ENCODE measurements around the gene TBL1XR1. TPM values are rescaled to one million over a fixed set of nuclear protein-coding genes. Genes with fewer than 3 reads are reported as not detected.

TBL1XR1 gene
- total and polyA plus RNA-seq, 2 of the 8 experiments (the other 6 are each of a cell fraction or from before 2014, with no cell fraction given): 28.1 to 147 TPM

DNA sequence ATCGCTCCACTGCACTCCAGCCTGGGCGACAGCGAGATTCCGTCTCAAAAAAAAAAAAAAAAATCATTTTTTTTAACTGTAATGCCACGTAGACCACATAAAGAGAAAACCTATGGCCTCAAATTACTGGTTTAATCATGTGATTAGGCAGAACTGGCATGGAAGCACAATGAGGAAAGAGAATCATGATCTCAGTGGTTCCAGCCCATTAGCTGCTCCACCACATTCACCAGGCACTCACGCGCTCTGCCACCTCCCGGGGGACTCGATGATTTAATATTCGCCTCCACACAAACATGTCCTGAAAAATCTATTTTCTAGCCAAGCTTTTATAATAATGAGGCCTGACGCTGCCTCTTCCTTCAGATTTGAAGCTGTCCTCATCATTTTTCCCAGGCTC is 204.7 kb downstream of the TBL1XR1 start:
- ChIA-PET POLR2A (ENCODE audit: partially characterized antibody) (interaction anchor here (1.3 kb wide), 1 partner anchor 21 kb away, joined by 3 read pairs; no protein-coding TSS in a partner anchor), CTCF (ENCODE audit: partially characterized antibody) (interaction anchor here (1.5 kb wide), 1 partner anchor 54 kb away, joined by 4 read pairs; no protein-coding TSS in a partner anchor)
- H2BK15ac ChIP-seq (ENCODE audit: low read length): no peak overlapping the region
- H2BK5ac ChIP-seq (ENCODE audit: low read depth, low read length): no peak overlapping the region
- no peak overlapping the region for H2BK20ac ChIP-seq (ENCODE audit: low read length)
- H3K4ac ChIP-seq (replicated peaks; ENCODE audit: insufficient read length, low read depth, low read length): no peak overlapping the region
- H3K27me3 ChIP-seq (replicated peaks in 1 of 4; ENCODE audit: control insufficient read depth in 3 of 4, extremely low read depth in 1 of 4, insufficient read depth in 3 of 4, low read length in 3 of 4): no peaks in the 10 kb centered on the region
- FAIRE-seq (no peak), DNase-seq (ENCODE audit: low read depth in 1 of 2, low spot score in 2 of 2) (no peak)
- WGBS, 2 experiments (ENCODE audit: extremely low coverage in 1 of 2, insufficient coverage in 1 of 2, insufficient read length in 1 of 2, insufficient replicate concordance in 2 of 2, low coverage in 1 of 2, low lambda C conversion rate in 2 of 2, missing lambda C conversion rate in 1 of 2): 87% methylated on average over 11 of the region's 11 CpGs; no CpG with 5 or more reads in 1 of the 2 experiments
- no peak overlapping the region for H4K8ac ChIP-seq (ENCODE audit: extremely low read depth, insufficient read depth, low read length)
- H3K27ac ChIP-seq (ENCODE audit: low read depth, low read length): no peak overlapping the region
- H3K4me1 ChIP-seq (replicated peaks in 1 of 4; ENCODE audit: control insufficient read depth in 3 of 4, insufficient read depth in 4 of 4, low read length in 3 of 4): peaks cover 0 to 3% (median 0%) of the 10 kb centered on the region in 4 experiments; a peak in 4 of 7 replicates
- no peak overlapping the region for H4K5ac ChIP-seq (ENCODE audit: insufficient read length, low read depth, low read length)
- H3K23me2 ChIP-seq (ENCODE audit: low read depth, low read length): no peaks in the 10 kb centered on the region
- no peak overlapping the region for H3K14ac ChIP-seq (ENCODE audit: insufficient read length)
- no peaks in the 10 kb centered on the region for H3K79me1 ChIP-seq (ENCODE audit: low read depth, low read length)
- H2AK5ac ChIP-seq (ENCODE audit: low read depth, low read length): no peak overlapping the region
- H2BK12ac ChIP-seq (ENCODE audit: low read depth, low read length): no peak overlapping the region
- H3K9ac ChIP-seq (replicated peaks in 1 of 4; ENCODE audit: extremely low read depth in 1 of 4, low read depth in 3 of 4, low read length in 3 of 4): no peak overlapping the region
- no peaks in the 10 kb centered on the region for H3K79me2 ChIP-seq (ENCODE audit: control insufficient read depth in 1 of 2, insufficient read depth in 2 of 2, low read length in 2 of 2)
- peaks cover 0 to 2% of the 10 kb centered on the region in 2 experiments; a peak in 2 of 4 replicates for H3K9me3 ChIP-seq (ENCODE audit: insufficient read depth in 2 of 2, low read depth in 1 of 2, low read length in 1 of 2)
- no peak overlapping the region for H3K23ac ChIP-seq (ENCODE audit: insufficient read length)
- H2AFZ ChIP-seq (ENCODE audit: low read length): no peak overlapping the region
- H3K4me3 ChIP-seq (ENCODE audit: extremely low read depth in 1 of 4, insufficient read depth in 2 of 4, low read depth in 3 of 4, low read length in 4 of 4): no peak overlapping the region
- no peak overlapping the region for H2BK120ac ChIP-seq (replicated peaks; ENCODE audit: low read depth, low read length)
- H3K56ac ChIP-seq (replicated peaks; ENCODE audit: insufficient read length, low read depth, low read length): no peak overlapping the region
- H4K91ac ChIP-seq (replicated peaks; ENCODE audit: insufficient read length, low read length): no peak overlapping the region
- no peaks in the 10 kb centered on the region for H3K36me3 ChIP-seq (ENCODE audit: control insufficient read depth in 2 of 4, insufficient read depth in 4 of 4, low read length in 3 of 4)
- no peaks in the 10 kb centered on the region for H4K20me1 ChIP-seq (replicated peaks in 1 of 2; ENCODE audit: control insufficient read depth in 1 of 2, insufficient read depth in 2 of 2, low read length in 2 of 2)
- H3K4me2 ChIP-seq (ENCODE audit: insufficient read depth in 1 of 2, low read depth in 2 of 2, low read length in 2 of 2): no peak overlapping the region
- H3K18ac ChIP-seq (ENCODE audit: extremely low read depth, low read length): no peak overlapping the region
- TF ChIP-seq RNF2 (IDR thresholded peaks at IDR 0.05; ENCODE audit: borderline replicate concordance, low read depth, low read length, missing control alignments, poor library complexity, severe bottlenecking): no peak
- TF ChIP-seq EZH2 (IDR thresholded peaks at IDR 0.05; ENCODE audit: low read depth, low read length, severe bottlenecking): no peak
- no peak for TF ChIP-seq RBBP5 (IDR thresholded peaks at IDR 0.05; ENCODE audit: borderline replicate concordance, low read depth, low read length)
- TF ChIP-seq KDM1A (IDR thresholded peaks at IDR 0.05; ENCODE audit: borderline replicate concordance, low read length): no peak
- TF ChIP-seq EP300 (IDR thresholded peaks at IDR 0.05; ENCODE audit: borderline replicate concordance in 1 of 2, low read depth in 2 of 2, low read length in 2 of 2): no peak
- no peak for TF ChIP-seq POU5F1 (IDR thresholded peaks at IDR 0.05; ENCODE audit: low read depth, low read length)
- no peak for TF ChIP-seq ZNF274 (IDR thresholded peaks at IDR 0.05; ENCODE audit: borderline replicate concordance, extremely low read depth, low read length)
- TF ChIP-seq CBX5 (IDR thresholded peaks at IDR 0.05; ENCODE audit: low read depth, low read length): no peak
- TF ChIP-seq TCF12 (IDR thresholded peaks at IDR 0.05; ENCODE audit: low read depth, low read length): no peak
- TF ChIP-seq, protein P1, sequence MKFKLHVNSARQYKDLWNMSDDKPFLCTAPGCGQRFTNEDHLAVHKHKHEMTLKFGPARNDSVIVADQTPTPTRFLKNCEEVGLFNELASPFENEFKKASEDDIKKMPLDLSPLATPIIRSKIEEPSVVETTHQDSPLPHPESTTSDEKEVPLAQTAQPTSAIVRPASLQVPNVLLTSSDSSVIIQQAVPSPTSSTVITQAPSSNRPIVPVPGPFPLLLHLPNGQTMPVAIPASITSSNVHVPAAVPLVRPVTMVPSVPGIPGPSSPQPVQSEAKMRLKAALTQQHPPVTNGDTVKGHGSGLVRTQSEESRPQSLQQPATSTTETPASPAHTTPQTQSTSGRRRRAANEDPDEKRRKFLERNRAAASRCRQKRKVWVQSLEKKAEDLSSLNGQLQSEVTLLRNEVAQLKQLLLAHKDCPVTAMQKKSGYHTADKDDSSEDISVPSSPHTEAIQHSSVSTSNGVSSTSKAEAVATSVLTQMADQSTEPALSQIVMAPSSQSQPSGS (IDR thresholded peaks at IDR 0.05; ENCODE audit: low read length): no peak
- TF ChIP-seq BACH1 (IDR thresholded peaks at IDR 0.05; ENCODE audit: low read length): no peak

Data from H1 (cell line).